DOHH2 (cell line): ENCODE data around the gene NRCAM.

Source experiments
- EZH2phosphoT487 ChIP-seq: fragments of 200-600 bp; sonication (generic); IDR thresholded peaks from 2 replicates; pipeline ENCODE4 v1.6.1; 2017; ENCODE audit warnings: borderline replicate concordance, mild to moderate bottlenecking, antibody characterized with exemption, low read length, moderate library complexity, mixed read lengths
- TF ChIP-seq, protein P1 (sequence below): fragments of 200-600 bp; sonication (generic); IDR thresholded peaks from one replicate; pipeline ENCODE4 v1.5.1; 2014; ENCODE audit warnings: antibody characterized with exemption, mild to moderate bottlenecking, low read depth, low read length; ENCODE audit not compliant: poor library complexity, severe bottlenecking

DNA sequence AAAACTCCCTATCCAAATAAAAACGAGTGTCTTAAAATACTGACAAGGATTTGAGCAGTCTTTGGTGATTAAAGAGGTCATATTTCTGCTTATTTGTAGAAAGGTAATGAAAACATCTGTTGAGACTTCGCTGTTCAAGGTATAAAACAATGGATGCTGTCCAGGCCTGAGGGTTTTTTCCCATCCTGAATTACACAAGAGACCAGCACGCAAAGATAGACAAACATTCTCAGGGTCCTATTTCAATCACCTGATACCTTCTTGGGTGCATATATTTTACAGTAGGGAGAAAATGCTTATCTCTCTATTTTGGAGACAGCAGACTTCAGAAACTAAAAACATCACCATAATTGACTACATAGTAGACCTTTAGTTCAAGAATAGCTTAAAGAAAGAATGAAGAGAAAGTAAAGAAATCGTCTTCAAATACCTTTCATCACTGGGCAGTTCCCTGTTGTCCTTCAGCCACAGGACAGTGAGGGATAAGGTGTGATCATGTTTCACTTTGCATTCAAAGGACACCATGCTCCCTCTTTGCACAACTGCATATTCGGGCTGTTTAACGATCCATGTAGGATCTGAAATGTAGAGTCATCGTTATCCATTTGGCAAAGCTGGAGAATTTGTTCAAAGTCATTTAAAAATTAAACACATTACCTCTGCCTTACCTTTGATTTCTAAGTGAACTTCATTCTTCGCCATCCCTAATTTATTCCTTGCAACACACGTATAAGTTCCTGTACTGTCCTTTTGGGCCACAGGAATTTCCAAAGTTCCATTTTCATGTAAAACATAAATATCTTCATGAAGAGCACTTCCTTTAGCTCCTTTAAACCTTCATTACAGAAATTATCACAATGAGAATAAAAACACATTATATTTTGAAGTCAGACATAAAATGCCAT, 262.4 kb downstream of the NRCAM start:
- TF ChIP-seq, protein P1, sequence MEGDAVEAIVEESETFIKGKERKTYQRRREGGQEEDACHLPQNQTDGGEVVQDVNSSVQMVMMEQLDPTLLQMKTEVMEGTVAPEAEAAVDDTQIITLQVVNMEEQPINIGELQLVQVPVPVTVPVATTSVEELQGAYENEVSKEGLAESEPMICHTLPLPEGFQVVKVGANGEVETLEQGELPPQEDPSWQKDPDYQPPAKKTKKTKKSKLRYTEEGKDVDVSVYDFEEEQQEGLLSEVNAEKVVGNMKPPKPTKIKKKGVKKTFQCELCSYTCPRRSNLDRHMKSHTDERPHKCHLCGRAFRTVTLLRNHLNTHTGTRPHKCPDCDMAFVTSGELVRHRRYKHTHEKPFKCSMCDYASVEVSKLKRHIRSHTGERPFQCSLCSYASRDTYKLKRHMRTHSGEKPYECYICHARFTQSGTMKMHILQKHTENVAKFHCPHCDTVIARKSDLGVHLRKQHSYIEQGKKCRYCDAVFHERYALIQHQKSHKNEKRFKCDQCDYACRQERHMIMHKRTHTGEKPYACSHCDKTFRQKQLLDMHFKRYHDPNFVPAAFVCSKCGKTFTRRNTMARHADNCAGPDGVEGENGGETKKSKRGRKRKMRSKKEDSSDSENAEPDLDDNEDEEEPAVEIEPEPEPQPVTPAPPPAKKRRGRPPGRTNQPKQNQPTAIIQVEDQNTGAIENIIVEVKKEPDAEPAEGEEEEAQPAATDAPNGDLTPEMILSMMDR, result no peak
- no peak for TF ChIP-seq EZH2phosphoT487
